HG03135 (cell line): ENCODE measurements around the gene EFHC1.
"Not testable (repeated sequence)": the region's sequence is repeated elsewhere in the genome, so short reads cannot be mapped to it uniquely, and the experiment has no call there.

Experiments used
- ATAC-seq: cut with Tn5 transposase; IDR thresholded peaks from one replicate; pipeline ENCODE4 v1.9.1; 2021; ENCODE audit warnings: mild to moderate bottlenecking, moderate library complexity; ENCODE audit not compliant: unreplicated experiment

EFHC1 gene

DNA sequence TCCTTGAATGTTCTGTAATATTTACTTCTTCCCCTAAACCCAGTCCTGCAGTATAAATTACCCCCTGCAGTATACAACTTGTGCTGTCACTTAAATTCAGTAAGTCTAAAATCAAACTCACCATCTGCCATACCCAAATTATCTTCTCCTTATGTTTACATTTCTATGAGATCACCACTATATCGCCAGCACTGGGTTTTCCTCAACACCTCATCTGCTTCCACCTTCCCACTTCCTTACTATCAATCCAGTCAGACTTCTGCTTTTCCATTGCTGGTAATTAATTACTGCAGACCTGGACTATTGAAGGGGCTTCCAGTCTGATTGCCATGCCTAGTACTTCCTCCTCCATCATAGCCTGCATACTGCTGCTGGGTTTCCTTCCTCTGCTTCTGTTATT lies 15.2 kb downstream of the EFHC1 start:
- no peak for ATAC-seq

DNA sequence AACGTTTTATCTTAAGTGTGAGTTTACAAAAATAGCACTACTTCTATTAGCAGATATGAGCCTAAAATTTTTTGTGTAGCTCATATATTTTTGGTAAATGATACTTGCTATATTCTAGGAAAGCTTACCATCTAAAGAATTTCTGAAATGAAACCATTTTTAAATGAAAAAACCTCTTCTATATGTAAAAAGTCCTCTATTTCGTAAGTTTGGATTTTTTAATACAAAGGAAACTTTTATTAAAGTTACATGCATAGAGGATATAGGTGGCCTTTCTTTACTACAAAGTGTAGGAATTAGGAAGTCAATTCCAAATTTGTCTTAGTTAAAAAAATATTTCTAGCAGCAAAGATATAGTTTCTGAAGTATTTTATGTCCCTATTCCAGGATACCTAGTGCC lies 18.8 kb downstream of the EFHC1 start:
- ATAC-seq, result no peak

DNA sequence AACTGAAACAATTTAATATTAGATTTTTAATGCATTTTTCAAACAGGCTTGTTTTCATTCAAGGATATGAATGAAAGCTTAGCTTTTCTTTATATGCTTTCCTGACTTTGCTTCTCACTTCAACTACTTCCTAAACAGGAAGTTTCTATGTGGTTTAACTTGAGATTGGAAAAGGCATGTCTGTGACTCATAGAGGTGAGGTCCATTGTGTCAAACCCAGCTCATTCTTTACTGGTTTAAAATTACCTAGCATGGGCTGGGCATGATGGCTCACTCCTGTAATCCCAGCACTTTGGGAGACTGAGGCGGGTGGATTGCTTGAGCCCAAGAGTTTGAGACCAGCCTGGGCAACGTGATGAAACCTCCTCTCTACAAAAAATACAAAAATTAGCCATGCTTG lies 34.4 kb downstream of the EFHC1 start:
- ATAC-seq, result no peak

DNA sequence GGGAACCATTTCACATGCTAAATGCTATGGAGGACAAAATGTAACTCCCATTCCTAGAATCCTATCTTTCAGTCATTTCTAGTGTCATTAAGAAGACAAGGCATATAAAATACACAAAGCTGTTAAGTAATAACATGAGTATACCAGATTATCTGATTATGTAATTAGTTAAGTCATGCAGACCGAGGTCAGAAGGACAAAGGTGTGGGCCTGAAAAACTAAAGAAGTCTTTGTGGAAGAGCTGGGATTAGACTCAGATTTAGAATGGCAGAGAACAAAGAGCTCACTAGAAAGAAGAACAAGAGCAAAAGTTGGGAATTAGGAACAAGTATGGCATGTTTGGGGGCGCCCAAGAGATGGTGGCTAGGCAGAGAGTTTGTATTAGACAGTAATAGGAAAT lies 37.0 kb downstream of the EFHC1 start:
- no peak for ATAC-seq

DNA sequence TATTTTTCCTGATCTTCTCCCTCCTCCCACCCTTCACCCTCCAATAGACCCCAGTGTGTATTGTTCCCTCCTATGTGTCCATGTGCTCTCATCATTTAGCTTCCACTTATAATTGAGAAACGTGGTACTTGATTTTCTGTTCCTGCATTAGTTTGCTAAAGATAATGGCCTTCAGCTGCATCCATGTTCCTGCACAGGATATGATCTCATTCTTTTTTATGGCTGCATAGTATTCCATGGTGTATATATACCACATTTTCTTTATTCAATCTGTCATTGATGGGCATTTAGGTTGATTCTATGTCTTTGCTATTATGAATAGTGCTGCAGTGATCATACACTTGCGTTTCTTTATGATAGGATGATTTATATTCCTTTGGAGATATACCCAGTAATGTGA lies 41.1 kb downstream of the EFHC1 start:
- ATAC-seq, result not testable (repeated sequence)

DNA sequence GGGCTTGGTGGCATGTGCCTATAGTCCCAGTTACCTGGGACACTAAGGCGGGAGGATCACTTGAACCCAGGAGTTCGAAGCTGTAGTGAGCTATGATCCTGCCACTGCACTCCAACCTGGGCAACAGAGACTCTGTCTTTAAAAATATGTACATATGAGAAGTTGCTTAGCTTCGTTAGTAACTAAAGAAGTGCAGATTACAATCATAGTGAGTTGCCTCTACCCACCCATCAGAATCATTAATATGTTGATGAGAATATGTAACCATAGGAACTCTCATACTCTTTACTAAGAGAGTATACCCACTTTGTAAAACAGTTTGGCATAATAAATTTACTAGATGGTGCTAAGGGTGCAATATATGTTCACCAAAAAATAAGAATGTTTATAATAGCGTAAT lies 54.0 kb downstream of the EFHC1 start:
- ATAC-seq, result no peak

DNA sequence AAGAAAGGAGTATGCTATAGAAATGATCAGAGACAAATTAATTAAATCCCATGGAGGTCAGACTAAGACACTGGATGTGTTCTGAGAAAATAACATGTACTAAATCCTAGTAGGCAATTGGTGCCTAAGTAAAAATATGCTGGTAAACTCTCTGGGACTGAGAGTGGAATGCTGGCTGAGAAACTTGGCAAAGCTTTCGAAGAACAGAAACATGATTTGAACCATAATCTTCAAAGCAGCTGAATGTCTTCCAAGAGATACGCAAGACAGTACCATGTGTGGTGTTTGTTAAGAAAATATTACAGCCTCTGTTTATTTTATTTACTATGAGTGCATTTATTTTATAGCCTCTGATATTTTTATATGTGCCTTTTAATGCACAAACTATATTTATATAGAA lies 55.2 kb downstream of the EFHC1 start:
- no peak for ATAC-seq

DNA sequence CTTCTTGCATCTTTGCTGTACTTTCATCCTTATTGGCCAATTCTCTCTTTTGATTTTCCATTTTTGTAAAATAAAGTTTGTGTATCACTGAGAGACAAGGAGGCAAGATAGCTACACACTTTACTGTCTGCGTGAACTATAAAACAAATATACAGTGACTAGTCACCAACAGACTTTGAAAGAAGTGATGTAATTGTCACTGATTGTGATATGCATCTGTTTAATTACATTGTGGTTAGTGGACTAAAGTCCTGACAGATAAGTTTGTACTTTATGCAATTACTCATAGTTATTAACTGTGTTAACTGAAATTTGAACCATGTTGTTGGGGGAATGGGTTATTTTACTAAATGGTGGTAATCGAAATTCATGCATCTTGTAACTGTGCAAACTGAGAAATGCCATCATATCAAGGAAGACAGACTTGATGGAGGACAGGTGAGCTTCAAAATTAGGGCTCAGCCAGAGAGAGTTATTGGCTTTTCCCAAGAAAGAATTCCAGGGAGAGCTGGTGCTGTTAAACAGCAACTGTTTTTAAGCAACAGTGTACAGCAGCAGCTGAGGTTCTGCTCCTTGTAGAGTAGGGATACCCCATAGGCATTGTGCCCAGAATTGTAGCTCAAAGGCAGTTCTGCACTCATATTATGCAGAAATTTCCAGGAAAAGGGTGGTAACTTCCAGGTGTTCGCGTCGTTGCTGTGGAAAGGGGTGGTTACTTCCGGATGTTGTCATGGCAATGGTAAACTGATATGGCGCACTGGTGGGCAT lies 62.9 kb downstream of the EFHC1 start:
- ATAC-seq, result no peak

DNA sequence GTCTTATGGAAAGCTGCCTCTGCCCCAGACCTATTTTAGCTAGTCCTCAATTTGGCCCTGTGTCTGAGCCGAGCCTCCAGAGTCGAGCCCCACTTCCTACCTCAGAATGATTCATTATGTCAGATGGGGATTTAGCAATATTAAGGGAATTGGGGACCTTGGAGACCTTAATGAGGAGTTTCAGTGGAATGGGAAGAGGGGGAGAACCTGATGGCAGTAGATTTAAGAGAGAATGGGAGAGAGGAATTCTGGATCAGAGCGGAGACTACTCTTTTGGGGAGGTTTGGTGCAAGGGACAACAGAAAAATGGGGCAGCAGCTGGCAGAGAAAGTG lies 63.5 kb downstream of the EFHC1 start:
- ATAC-seq, result no peak

DNA sequence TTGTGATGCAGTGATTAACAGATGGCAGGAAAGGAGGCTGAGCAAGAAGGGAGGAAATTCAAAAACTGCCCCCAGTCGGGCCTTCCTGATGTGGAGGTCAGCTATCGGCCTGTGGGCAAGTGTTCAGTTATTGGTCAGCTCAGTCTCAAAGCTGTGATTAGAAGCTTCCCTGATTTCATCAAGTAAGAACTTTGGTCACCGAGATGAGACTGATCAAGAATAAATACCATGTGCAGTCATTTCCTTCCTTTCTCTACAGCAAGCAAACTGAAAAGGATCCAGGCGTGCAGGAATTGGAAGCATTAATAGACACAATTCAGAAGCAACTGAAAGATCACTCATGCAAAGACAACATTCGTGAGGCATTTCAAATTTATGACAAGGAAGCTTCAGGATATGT lies 69.7 kb downstream of the EFHC1 start:
- no peak for ATAC-seq

DNA sequence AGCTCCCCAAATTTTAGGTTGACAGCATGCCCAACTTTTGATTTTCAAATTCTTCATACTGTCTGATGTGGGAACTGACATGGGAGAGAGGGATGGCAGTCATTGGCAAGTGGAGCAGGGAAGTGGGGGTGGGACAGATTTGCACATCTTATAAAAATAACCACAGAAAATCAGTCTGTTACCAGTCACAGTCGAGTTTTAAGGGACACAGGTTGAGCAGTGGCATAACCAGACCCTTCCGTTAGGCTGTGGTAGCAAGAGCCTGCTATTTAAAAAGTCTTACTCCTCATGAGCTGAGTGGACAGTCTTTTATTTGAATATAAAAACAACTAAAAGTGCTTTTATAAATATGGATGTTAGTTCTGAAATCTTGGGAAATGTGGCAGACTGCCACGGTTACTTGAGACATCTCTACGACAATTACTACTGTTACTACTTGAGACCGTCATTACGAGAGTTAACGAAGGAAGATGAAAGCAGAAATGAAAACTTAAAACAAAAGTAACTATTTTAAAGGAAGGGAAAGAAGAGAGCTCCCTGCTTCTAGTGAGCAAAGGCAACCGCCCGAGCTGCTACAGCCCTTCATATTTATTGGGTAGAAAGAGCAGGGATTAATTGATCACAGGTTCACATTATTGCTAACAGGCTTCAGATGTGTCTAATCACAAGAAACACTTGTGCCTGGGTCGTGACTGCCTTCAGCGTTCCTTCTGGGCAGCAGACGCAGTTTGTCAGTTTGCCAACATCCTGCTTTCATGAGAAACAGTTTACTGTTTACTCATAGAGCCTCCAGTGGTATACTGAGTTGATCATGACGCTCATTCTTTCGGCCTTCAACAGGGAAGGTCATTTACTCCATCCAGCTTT lies 71.3 kb downstream of the EFHC1 start:
- peak; percentile 62 for ATAC-seq

DNA sequence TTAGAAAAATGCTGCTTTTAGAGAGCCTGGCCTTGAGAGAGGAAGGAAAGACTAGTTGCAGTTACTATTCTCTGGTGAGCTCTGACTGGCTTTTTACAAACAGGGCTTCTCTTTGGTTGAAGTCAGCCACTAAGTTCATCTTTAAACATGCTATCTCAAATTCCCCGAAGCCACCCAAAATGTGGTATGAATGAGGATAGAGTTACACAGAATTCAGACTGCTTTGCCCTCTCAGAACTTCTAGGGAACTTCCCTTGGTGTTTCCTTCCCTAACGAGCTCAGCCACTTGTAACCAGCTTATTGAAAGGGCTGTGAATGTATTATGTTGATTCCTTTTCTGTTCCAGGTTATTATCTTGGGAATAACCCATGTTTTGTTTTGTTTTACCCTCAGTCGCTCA lies 73.5 kb downstream of the EFHC1 start:
- no peak for ATAC-seq

DNA sequence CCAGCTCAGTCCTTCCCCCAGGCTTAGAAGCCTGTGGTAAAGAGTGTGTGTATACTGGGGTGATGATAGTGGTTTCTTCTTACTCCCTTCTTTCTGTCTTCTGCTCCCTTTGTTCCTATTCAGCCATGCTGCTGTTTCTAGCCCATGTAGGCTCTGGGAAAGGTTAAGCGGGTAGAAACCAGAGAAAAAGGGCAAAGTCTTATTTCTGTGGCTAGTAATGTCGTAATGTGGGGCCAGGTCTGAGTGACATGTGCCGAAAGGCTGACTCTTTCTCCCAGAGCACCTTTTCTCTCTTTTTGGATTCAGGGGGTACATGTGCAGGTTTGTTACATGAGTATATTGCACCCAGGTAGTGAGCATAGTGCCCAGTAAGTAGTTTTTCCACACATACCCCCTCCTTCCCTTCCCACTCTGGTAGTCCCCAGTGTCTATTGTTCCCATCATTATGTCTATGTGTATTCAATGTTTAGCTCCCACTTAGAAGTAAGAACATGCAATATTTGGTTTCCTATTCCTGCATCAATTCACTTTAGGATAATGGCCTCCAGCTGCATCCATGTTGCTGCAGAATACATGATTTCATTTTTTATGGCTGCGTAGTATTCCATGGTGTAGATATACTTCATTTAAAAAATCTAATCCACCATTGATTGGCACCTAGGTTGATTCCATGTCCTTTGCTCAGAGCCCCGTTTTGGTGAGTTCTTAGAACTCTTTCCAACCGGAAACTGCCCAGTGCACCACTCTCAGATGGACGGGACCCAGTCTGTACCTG lies 74.3 kb downstream of the EFHC1 start:
- no peak for ATAC-seq

DNA sequence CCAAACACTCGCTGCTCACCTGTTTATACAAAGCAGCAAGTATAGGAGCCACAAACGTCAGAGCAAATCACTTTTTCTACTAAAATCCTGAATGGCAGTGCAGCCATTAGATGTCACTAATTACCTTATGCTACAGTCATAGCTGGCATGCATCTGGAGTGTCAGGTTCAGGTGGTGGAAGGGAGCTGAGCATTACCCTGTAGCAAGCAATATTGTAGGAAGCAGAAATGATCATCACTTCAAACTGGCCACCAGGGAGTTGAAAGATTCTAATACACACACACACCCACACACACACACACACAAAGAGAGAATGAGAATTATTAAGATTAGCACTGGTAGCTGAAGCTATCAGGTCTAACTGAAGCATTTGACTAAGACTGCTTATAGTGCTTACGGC lies 75.8 kb downstream of the EFHC1 start:
- ATAC-seq, result no peak

DNA sequence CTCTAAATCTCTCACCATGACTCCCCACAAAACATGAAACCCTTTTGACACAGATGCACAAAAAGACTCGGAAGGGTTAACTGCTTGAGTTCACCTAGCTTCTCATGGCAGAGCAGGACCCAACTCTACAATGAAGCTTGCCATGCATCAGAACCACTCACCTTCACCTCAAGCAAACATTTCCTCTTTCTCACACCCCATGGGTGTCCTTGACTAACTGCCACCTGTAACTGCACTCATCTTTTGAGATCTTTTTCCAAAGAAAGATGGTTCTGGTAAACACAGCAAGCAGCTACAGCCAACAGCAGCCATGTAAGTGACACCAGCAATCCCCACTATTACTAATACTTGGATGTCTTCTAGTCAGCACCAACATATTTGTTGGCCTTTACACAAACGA lies 76.5 kb downstream of the EFHC1 start:
- ATAC-seq, result no peak

DNA sequence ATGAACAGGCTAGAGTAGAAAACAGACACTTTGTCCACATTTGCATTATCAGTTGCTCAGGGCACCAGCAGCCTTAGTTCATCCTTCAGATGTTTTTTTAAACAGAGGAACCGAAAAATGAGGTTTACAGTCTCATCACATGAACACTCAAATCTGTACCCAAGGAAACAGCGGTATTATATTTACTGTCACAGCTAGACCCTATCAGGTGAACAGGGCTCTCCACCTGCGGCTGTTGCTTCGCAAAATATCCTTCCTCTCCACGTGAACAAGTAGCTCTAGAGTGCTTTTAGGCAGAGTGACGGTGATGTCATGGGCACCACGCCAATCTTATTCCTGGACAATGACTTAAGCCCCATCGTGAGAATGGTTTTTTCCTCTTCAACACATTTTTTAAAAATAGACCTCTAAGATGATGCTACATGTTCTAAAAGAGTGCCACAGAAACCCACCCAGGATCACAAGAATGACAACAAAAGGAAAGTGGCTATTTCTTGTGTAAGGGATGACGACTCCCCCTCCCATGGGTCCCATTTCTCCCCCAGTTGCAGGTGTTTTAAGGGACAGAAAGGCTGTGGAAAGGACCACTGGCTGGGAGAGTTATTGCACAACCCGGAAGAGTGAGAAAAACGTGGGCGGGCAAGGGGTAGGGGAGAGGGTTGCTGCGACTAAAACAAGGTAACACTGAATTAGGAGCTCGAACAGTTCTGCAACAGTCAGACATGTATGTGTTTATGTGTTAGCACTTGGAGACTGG lies 77.7 kb downstream of the EFHC1 start:
- ATAC-seq, result peak; percentile 86

DNA sequence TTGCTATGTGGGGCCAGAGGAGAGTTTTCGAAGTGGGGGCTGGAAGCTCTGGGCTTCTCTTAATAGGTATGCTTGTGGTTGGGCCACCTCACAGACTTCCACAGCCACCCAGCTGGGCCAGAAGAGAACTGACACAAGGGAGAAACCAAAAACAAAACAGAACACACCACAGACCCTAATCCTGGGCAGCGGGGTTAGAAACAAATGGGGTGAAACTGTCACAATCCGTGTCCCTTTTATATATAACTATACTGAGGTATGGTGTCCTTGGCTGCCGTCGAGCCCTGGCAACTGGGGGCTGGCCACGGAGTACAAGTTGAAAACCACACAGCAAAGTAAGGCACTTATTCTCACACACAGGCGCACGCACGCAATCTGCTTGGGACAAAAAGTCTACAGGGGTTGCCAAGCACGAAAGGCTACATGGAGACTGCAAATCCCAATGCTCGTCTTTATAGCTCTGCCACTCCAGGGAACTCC lies 78.4 kb downstream of the EFHC1 start:
- ATAC-seq, result peak; percentile 48

DNA sequence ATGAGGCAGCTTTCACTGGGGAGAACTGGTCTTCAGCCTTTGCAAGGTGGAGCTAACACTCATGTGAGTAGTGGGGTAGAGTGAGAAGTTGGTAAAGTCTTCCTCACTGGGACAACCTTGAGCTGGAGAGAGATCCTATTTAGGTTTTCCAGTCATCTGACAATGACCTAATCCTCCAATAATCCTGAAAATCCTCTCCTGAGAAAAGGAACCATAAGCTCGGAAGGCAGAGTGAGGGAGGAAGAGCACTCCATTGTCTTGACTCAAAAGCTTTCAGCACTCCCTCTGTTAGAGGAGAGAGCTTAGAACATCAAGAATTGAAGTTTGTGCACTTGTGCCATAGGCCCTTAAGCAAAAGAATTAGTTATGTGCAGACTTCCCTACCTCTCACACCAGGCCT lies 78.9 kb downstream of the EFHC1 start:
- no peak for ATAC-seq

DNA sequence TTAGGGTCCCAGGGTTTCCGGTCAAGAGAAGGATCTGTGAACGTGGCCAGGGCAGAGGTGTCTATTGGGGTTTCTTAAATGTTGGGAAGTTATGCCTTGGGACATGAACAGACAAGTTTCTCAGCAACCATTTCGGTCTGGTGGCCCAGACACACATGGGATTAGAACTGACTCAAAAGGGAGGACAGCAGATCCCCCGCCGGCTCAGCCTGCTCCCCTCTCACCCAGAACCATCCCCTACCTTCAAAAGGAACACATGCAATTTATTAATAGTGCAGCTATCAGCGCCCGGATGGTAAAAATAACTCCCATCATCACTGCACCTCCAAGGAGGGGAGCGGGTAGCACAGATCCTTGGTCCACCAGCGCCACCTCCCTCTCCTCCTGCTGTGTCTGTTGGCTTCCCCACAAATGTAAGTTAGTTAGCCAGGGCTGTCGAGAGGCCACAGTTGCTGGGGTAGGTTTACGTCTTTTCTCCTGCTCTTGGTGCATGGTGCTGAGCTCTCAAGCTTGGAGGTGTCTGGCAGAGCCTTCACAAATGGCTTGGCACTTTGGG lies 79.6 kb downstream of the EFHC1 start:
- ATAC-seq, result no peak
